ENCODE measurements around the gene FHOD1. TPM values are rescaled to one million over a fixed set of nuclear protein-coding genes. Genes with fewer than 3 reads are reported as not detected.

Gene FHOD1
- total and polyA plus RNA-seq, 2 of the 13 experiments (the other 11 are each of a cell fraction or from before 2014, with no cell fraction given) = 20.0 to 20.8 TPM

DNA sequence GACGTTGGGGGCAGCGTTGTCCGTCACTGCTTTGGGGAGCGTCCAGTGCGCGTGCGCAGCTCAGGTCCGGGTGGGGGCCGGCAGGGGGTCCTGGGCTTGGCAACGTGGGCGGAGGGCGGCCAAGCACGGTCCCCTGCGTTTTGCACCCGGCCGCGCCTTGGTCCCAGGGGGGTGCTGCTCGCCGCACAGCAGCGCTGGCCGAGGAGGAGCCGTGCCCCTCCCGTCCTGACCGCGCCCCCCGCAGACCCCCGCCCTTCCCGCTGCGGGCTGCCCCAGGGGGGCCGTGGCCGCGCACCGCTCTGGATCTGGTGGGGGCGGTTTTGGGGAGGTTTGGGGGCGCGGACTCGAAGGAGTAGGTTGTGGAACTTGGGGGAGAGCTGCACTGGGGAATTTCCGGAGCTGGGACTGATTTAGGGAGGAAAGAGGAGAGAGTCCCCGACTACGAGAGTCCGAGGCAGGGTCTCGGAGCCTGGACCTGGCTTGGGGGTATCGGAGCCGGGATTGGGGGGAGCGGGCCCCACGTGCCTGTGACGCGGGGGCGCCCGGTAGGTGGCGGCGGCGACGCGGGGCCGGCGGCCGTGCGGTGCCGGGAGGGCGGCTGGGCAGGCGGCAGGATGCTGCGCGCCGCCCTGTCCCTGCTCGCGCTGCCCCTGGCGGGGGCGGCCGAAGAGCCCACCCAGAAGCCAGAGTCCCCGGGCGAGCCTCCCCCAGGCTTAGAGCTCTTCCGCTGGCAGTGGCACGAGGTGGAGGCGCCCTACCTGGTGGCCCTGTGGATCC is 1.3 kb upstream of the FHOD1 start, which contains the start of gene SLC9A5 (continued):
- TF ChIP-seq ZFP36 (IDR thresholded peaks at IDR 0.05; ENCODE audit: borderline replicate concordance, low read depth, low read length, partially characterized antibody) (no peak), MIER3 (CRISPR knock-in tag; IDR thresholded peaks at IDR 0.05; ENCODE audit: borderline replicate concordance) (no peak), ZNF772 (CRISPR knock-in tag; IDR thresholded peaks at IDR 0.05) (no peak), REPIN1 (CRISPR knock-in tag; IDR thresholded peaks at IDR 0.05; ENCODE audit: borderline replicate concordance, low read depth) (no peak), IRF2 (CRISPR knock-in tag; IDR thresholded peaks at IDR 0.05) (no peak), GABPB1 (CRISPR knock-in tag; IDR thresholded peaks at IDR 0.05) (peak; percentile 45; the same call in 1 of the 2 replicates), ZFP62 (CRISPR knock-in tag; IDR thresholded peaks at IDR 0.05) (no peak), FOSL2 (CRISPR knock-in tag; IDR thresholded peaks at IDR 0.05) (no peak), TMF1 (CRISPR knock-in tag; IDR thresholded peaks at IDR 0.05; ENCODE audit: low read depth) (peak; percentile 52; the same call in 1 of the 2 replicates), ZNF674 (CRISPR knock-in tag; IDR thresholded peaks at IDR 0.05; ENCODE audit: low read depth) (no peak), ZNF546 (CRISPR knock-in tag; conservative IDR thresholded peaks at IDR 0.05) (peak; percentile 80; the same call in 1 of the 2 replicates), SMYD3 (CRISPR knock-in tag; IDR thresholded peaks at IDR 0.05) (no peak), ZNF431 (CRISPR knock-in tag; IDR thresholded peaks at IDR 0.05; ENCODE audit: borderline replicate concordance, low read depth) (0 out of 2 replicates have a peak, but pooled peaks have one; percentile 62), ARID2 (CRISPR knock-in tag; IDR thresholded peaks at IDR 0.05; ENCODE audit: borderline replicate concordance) (0 out of 2 replicates have a peak, but pooled peaks have one; percentile 37)
- TF ChIP-seq, protein P1, sequence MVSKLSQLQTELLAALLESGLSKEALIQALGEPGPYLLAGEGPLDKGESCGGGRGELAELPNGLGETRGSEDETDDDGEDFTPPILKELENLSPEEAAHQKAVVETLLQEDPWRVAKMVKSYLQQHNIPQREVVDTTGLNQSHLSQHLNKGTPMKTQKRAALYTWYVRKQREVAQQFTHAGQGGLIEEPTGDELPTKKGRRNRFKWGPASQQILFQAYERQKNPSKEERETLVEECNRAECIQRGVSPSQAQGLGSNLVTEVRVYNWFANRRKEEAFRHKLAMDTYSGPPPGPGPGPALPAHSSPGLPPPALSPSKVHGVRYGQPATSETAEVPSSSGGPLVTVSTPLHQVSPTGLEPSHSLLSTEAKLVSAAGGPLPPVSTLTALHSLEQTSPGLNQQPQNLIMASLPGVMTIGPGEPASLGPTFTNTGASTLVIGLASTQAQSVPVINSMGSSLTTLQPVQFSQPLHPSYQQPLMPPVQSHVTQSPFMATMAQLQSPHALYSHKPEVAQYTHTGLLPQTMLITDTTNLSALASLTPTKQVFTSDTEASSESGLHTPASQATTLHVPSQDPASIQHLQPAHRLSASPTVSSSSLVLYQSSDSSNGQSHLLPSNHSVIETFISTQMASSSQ (IDR thresholded peaks at IDR 0.05; ENCODE audit: low read depth) = no peak
- TF ChIP-seq, protein P1 (CRISPR knock-in tag; IDR thresholded peaks at IDR 0.05; ENCODE audit: borderline replicate concordance) = 0 out of 2 replicates have a peak, but pooled peaks have one; percentile 31
- TF ChIP-seq, protein P2, sequence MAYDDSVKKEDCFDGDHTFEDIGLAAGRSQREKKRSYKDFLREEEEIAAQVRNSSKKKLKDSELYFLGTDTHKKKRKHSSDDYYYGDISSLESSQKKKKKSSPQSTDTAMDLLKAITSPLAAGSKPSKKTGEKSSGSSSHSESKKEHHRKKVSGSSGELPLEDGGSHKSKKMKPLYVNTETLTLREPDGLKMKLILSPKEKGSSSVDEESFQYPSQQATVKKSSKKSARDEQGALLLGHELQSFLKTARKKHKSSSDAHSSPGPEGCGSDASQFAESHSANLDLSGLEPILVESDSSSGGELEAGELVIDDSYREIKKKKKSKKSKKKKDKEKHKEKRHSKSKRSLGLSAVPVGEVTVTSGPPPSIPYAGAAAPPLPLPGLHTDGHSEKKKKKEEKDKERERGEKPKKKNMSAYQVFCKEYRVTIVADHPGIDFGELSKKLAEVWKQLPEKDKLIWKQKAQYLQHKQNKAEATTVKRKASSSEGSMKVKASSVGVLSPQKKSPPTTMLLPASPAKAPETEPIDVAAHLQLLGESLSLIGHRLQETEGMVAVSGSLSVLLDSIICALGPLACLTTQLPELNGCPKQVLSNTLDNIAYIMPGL (CRISPR knock-in tag; IDR thresholded peaks at IDR 0.05; ENCODE audit: borderline replicate concordance in 1 of 2, low read depth in 1 of 2) = 0 out of 4 replicates have a peak, but pooled peaks of 1 of the 2 experiments have one; percentile 19
- TF ChIP-seq, protein P3, sequence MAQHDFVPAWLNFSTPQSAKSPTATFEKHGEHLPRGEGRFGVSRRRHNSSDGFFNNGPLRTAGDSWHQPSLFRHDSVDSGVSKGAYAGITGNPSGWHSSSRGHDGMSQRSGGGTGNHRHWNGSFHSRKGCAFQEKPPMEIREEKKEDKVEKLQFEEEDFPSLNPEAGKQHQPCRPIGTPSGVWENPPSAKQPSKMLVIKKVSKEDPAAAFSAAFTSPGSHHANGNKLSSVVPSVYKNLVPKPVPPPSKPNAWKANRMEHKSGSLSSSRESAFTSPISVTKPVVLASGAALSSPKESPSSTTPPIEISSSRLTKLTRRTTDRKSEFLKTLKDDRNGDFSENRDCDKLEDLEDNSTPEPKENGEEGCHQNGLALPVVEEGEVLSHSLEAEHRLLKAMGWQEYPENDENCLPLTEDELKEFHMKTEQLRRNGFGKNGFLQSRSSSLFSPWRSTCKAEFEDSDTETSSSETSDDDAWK (CRISPR knock-in tag; IDR thresholded peaks at IDR 0.05) = no peak
- TF ChIP-seq, protein P4, sequence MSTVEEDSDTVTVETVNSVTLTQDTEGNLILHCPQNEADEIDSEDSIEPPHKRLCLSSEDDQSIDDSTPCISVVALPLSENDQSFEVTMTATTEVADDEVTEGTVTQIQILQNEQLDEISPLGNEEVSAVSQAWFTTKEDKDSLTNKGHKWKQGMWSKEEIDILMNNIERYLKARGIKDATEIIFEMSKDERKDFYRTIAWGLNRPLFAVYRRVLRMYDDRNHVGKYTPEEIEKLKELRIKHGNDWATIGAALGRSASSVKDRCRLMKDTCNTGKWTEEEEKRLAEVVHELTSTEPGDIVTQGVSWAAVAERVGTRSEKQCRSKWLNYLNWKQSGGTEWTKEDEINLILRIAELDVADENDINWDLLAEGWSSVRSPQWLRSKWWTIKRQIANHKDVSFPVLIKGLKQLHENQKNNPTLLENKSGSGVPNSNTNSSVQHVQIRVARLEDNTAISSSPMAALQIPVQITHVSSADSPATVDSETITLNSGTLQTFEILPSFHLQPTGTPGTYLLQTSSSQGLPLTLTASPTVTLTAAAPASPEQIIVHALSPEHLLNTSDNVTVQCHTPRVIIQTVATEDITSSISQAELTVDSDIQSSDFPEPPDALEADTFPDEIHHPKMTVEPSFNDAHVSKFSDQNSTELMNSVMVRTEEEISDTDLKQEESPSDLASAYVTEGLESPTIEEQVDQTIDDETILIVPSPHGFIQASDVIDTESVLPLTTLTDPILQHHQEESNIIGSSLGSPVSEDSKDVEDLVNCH (CRISPR knock-in tag; IDR thresholded peaks at IDR 0.05) = 0 out of 2 replicates have a peak, but pooled peaks have one; percentile 6
